C4-2B (cell line): ENCODE data around the gene KAZN.

Source experiments
- H3K27ac ChIP-seq: fragments of 450-650 bp; 2 replicates; pipeline ENCODE4 v1.5.1; 2017
- CTCF ChIP-seq: fragments of 450-650 bp; conservative IDR thresholded peaks from 2 replicates; pipeline ENCODE4 v1.5.1; 2017; ENCODE audit warnings: mild to moderate bottlenecking
- ZFX ChIP-seq: fragments of 450-650 bp; IDR thresholded peaks from 2 replicates; pipeline ENCODE4 v1.6.1; 2017

KAZN gene

GRCh38 chr1:15020943-15021745 lies 422.7 kb downstream of the KAZN start:
- no peak for TF ChIP-seq ZFX
- no peak for TF ChIP-seq CTCF
- H3K27ac ChIP-seq = no peak overlapping the region

- TF ChIP-seq CTCF = no peak
- no peak for TF ChIP-seq ZFX
- no peak overlapping the region for H3K27ac ChIP-seq
These were observed 423.6 kb downstream of the KAZN start for GRCh38 chr1:15022048-15022447.

DNA sequence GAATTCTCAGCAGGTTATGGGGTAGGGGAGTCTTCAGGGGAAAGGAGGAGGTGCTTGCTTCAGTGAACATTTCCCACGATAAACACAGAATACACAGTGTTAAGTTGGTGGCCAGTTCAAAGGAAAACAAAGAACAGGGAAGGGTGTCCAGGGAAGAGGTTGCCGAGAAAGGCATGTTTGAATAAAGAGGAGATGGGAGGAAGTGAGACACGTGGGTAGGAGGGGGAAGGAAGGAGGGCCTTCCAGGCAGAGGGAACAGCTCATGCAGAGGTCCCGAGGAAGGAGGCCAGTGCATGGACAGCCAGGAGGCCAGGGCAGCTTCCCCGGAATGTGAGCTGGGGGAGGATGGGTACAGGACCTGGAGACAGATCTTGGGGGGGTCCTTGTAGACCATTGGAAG lies 424.7 kb downstream of the KAZN start:
- TF ChIP-seq ZFX (no peak), CTCF (no peak)

GRCh38 chr1:15023976-15024375 lies 425.5 kb downstream of the KAZN start:
- no peak overlapping the region for H3K27ac ChIP-seq
- TF ChIP-seq CTCF (no peak), ZFX (no peak)

More for the DNA sequence above, 424.7 kb downstream of the KAZN start:
- H3K27ac ChIP-seq = no peak overlapping the region

GRCh38 chr1:15026117-15026489 lies 427.6 kb downstream of the KAZN start:
- TF ChIP-seq ZFX (no peak), CTCF (no peak)
- no peak overlapping the region for H3K27ac ChIP-seq

DNA sequence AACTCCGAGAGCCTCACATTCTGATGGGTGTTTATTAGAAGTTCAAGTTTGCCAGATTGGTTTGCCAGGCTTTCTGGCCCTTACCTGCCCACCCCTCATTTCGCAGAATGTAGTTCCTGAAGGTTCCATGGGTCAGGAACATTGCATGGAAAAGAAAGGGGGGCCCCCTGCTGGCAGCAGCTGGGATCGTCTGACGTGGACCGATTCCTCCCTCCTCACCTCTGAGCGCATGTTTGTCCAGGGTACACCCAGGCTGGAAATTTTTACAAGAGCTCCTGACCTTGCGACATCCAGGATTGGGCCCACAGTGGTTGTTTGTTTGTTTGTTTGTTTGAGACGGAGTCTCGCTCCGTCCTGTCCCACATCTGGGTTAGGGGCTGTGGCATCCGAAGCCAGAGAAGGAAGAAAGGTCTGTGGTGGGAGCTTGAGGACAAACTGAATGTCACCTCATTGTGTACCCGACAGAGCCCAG lies 429.1 kb downstream of the KAZN start:
- TF ChIP-seq ZFX = no peak
- TF ChIP-seq CTCF = peak; percentile 80
- H3K27ac ChIP-seq = no peak overlapping the region

DNA sequence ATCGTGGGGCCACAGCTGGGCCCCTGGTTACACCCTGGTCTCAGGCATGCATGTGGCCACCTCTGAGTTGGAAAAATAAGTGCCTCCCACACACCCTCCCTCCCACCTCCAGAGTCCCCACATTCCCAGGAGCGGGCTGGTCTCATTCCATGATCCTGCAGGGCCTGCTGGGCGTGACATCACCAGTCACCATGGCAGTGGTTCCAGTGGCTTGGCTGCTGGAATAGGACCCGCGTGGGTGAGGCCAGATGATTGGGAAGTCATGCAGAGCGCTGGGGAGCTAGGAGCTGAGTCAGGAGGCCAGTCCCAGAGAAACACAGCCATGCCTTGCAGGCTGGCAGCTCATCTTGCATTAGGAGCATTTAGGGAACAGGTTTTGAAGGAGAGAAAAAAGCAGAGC lies 429.6 kb downstream of the KAZN start:
- no peak for TF ChIP-seq CTCF
- no peak for TF ChIP-seq ZFX
- H3K27ac ChIP-seq = no peak overlapping the region
